H1 (cell line): ENCODE data around the gene TLR4. TPM values are rescaled to one million over a fixed set of nuclear protein-coding genes. Genes with fewer than 3 reads are reported as not detected.

Experiments
- polyA plus RNA-seq, 7 experiments: library from polyadenylated mRNA; depleted of rRNA in 3 of 7; stranded (reverse) in 5 of 7; unstranded in 2 of 7; fragments of >200 nt in 5 of 7; fragments of 200-250 nt in 2 of 7; gene quantifications; 1 replicate in 5 of 7; 2 replicates in 1 of 7; 4 replicates in 1 of 7; pipeline versions ENCODE4 v1.2.1 to v1.2.3, GENCODE V29; 2011 to 2013; ENCODE audit warnings: missing spikeins in 2 of 7, mixed read lengths in 2 of 7
- small RNA-seq: library from polyadenylated mRNA; stranded (forward); fragments of <200 nt; extraction: miRNeasy Mini kit (QIAGEN cat#:217004); gene quantifications from one replicate; pipeline ENCODE3, GENCODE V24; 2013; ENCODE audit not compliant: insufficient read depth
- total RNA-seq: library from RNA; stranded (reverse); fragmentation: NEBNext Ultra II Directional; extraction: Animal tissue kit (Norgen Biotek cat#: 25700); gene quantifications from 2 replicates; pipeline ENCODE4 v1.2.1, GENCODE V29; 2021

The TLR4 gene
- total and polyA plus RNA-seq, 2 of the 8 experiments (the other 6 are each of a cell fraction or from before 2014, with no cell fraction given): 0.02 to 0.17 TPM

Small RNAs within 50 kb of the gene (small RNA-seq; reads per million reads assigned to genes)
- gene RNU6-1082P: not detected
